Stimulated activated memory B cell treated with anti-CD40 and anti-IgM and Interleukin-4, amounts not matched to agents 10 μg/mL and 1 μg/mL and 100 μg/mL, for 72 hours (primary cell): Measurements from ENCODE around the gene DGKQ.
A peak's percentile ranks its signal among the peaks of the same experiment; 100 is the strongest.

Source experiments
- ATAC-seq: fragments of 150-1000 bp; cut with Tn5 transposase; 2 replicates; pipeline ENCODE4 v1.10.0; 2021
- H3K27ac Mint-ChIP-seq: one replicate; pipeline ENCODE4 v1.8.0; 2022; ENCODE audit warnings: mild to moderate bottlenecking, mixed read lengths
- H3K27me3 Mint-ChIP-seq: one replicate; pipeline ENCODE4 v1.8.0; 2022; ENCODE audit warnings: mixed read lengths
- H3K36me3 Mint-ChIP-seq: one replicate; pipeline ENCODE4 v1.8.0; 2022; ENCODE audit warnings: mixed read lengths
- H3K4me1 Mint-ChIP-seq: one replicate; pipeline ENCODE4 v1.8.0; 2022; ENCODE audit warnings: mixed read lengths
- H3K4me3 Mint-ChIP-seq: one replicate; pipeline ENCODE4 v1.8.0; 2022; ENCODE audit warnings: mild to moderate bottlenecking, moderate library complexity, mixed read lengths
- H3K9me3 Mint-ChIP-seq: one replicate; pipeline ENCODE4 v1.8.0; 2022; ENCODE audit warnings: mixed read lengths

Gene DGKQ

GRCh38 chr4:965048-965765 lies 8.2 kb downstream of the DGKQ start:
- Mint-ChIP-seq H3K4me1 (peaks cover 7% of the 10 kb centered on the region), H3K27me3 (no peaks in the 10 kb centered on the region), H3K9me3 (no peaks in the 10 kb centered on the region), H3K27ac (no peak overlapping the region), H3K36me3 (peaks cover 12% of the 10 kb centered on the region), H3K4me3 (no peak overlapping the region)
- ATAC-seq = no peak

- H3K27me3 Mint-ChIP-seq = no peaks in the 10 kb centered on the region
- H3K9me3 Mint-ChIP-seq = no peaks in the 10 kb centered on the region
- no peak overlapping the region for H3K4me3 Mint-ChIP-seq
- peaks cover 7% of the 10 kb centered on the region for H3K4me1 Mint-ChIP-seq
- no peak overlapping the region for H3K27ac Mint-ChIP-seq
- ATAC-seq = no peak
- peaks cover 12% of the 10 kb centered on the region for H3K36me3 Mint-ChIP-seq
Measured at GRCh38 chr4:964346-965025, 8.9 kb downstream of the DGKQ start.

- H3K36me3 Mint-ChIP-seq = peaks cover 17% of the 10 kb centered on the region
- no peak for ATAC-seq
- no peaks in the 10 kb centered on the region for H3K9me3 Mint-ChIP-seq
- no peak overlapping the region for H3K27ac Mint-ChIP-seq
- no peak overlapping the region for H3K4me3 Mint-ChIP-seq
- peaks cover under 1% of the 10 kb centered on the region for H3K4me1 Mint-ChIP-seq
- no peaks in the 10 kb centered on the region for H3K27me3 Mint-ChIP-seq
Measured at GRCh38 chr4:963276-964225, 9.8 kb downstream of the DGKQ start.

GRCh38 chr4:962231-963208 lies 10.8 kb downstream of the DGKQ start:
- H3K9me3 Mint-ChIP-seq = no peaks in the 10 kb centered on the region
- no peak overlapping the region for H3K4me3 Mint-ChIP-seq
- no peaks in the 10 kb centered on the region for H3K4me1 Mint-ChIP-seq
- no peaks in the 10 kb centered on the region for H3K27me3 Mint-ChIP-seq
- no peak for ATAC-seq
- no peak overlapping the region for H3K27ac Mint-ChIP-seq
- peaks cover 25% of the 10 kb centered on the region for H3K36me3 Mint-ChIP-seq

- Mint-ChIP-seq H3K27ac (no peak overlapping the region), H3K4me1 (no peaks in the 10 kb centered on the region), H3K27me3 (no peaks in the 10 kb centered on the region), H3K9me3 (no peaks in the 10 kb centered on the region), H3K36me3 (peaks cover 32% of the 10 kb centered on the region), H3K4me3 (no peak overlapping the region)
- peak; percentile 17 for ATAC-seq
Measured at GRCh38 chr4:961351-962230, 11.8 kb downstream of the DGKQ start.

- Mint-ChIP-seq H3K9me3 (no peaks in the 10 kb centered on the region), H3K27ac (no peak overlapping the region), H3K27me3 (no peaks in the 10 kb centered on the region), H3K4me3 (no peak overlapping the region), H3K4me1 (no peaks in the 10 kb centered on the region), H3K36me3 (peaks cover 36% of the 10 kb centered on the region)
- ATAC-seq = no peak
Measured at GRCh38 chr4:960636-961350, 12.6 kb downstream of the DGKQ start.

GRCh38 chr4:960140-960635 lies 13.2 kb downstream of the DGKQ start:
- no peaks in the 10 kb centered on the region for H3K27me3 Mint-ChIP-seq
- H3K9me3 Mint-ChIP-seq = no peaks in the 10 kb centered on the region
- peaks cover 34% of the 10 kb centered on the region for H3K36me3 Mint-ChIP-seq
- H3K4me1 Mint-ChIP-seq = no peaks in the 10 kb centered on the region
- H3K4me3 Mint-ChIP-seq = no peak overlapping the region
- no peak overlapping the region for H3K27ac Mint-ChIP-seq
- peak; percentile 25 for ATAC-seq

GRCh38 chr4:959338-960139 lies 13.8 kb downstream of the DGKQ start:
- Mint-ChIP-seq H3K27me3 (no peaks in the 10 kb centered on the region), H3K4me3 (no peak overlapping the region), H3K27ac (no peak overlapping the region), H3K4me1 (no peaks in the 10 kb centered on the region), H3K36me3 (peaks cover 39% of the 10 kb centered on the region), H3K9me3 (no peaks in the 10 kb centered on the region)
- ATAC-seq = no peak

- no peak for ATAC-seq
- Mint-ChIP-seq H3K4me3 (no peak overlapping the region), H3K27ac (no peak overlapping the region), H3K27me3 (no peaks in the 10 kb centered on the region), H3K4me1 (no peaks in the 10 kb centered on the region), H3K36me3 (peaks cover 46% of the 10 kb centered on the region), H3K9me3 (no peaks in the 10 kb centered on the region)
Measured at GRCh38 chr4:958696-959337, 14.6 kb downstream of the DGKQ start.

- no peak for ATAC-seq
- peaks cover 51% of the 10 kb centered on the region for H3K36me3 Mint-ChIP-seq
- no peaks in the 10 kb centered on the region for H3K9me3 Mint-ChIP-seq
- H3K27me3 Mint-ChIP-seq = no peaks in the 10 kb centered on the region
- no peaks in the 10 kb centered on the region for H3K4me1 Mint-ChIP-seq
- no peak overlapping the region for H3K27ac Mint-ChIP-seq
- H3K4me3 Mint-ChIP-seq = no peak overlapping the region
Measured at GRCh38 chr4:958314-958665, 15.1 kb downstream of the DGKQ start.

- Mint-ChIP-seq H3K27me3 (no peaks in the 10 kb centered on the region), H3K27ac (no peak overlapping the region), H3K4me3 (no peak overlapping the region), H3K36me3 (peaks cover 54% of the 10 kb centered on the region), H3K9me3 (no peaks in the 10 kb centered on the region), H3K4me1 (no peaks in the 10 kb centered on the region)
- ATAC-seq = no peak
Measured at GRCh38 chr4:957581-958313, 15.6 kb downstream of the DGKQ start.

GRCh38 chr4:957231-957580 lies 16.2 kb downstream of the DGKQ start:
- Mint-ChIP-seq H3K36me3 (peaks cover 53% of the 10 kb centered on the region), H3K27ac (no peak overlapping the region)

More at GRCh38 chr4:957231-957580, 16.2 kb downstream of the DGKQ start:
- Mint-ChIP-seq H3K27me3 (no peaks in the 10 kb centered on the region), H3K4me1 (no peaks in the 10 kb centered on the region), H3K9me3 (no peaks in the 10 kb centered on the region), H3K4me3 (no peak overlapping the region)
- ATAC-seq = no peak
